GM12891 (cell line): ENCODE results near the gene RCVRN.

Experiments
- POLR2A ChIP-seq: IDR thresholded peaks from 2 replicates; pipeline ENCODE4 v1.6.1; 2011; ENCODE audit warnings: low read depth, low read length, control low read depth
- TAF1 ChIP-seq: IDR thresholded peaks from 2 replicates; pipeline ENCODE4 v1.6.1; 2011; ENCODE audit warnings: low read depth, low read length, control low read depth

- TF ChIP-seq TAF1 (no peak), POLR2A (no peak)
These were observed 17.2 kb upstream of the RCVRN start for GRCh38 chr17:9922012-9922848.
